SIG-M5 (cell line): ENCODE results near the gene KCNK15.

Experiments
- DNase-seq: peaks from one replicate; lab custom pipeline; 2025; lab: John Stamatoyannopoulos, UW

Gene KCNK15

DNA sequence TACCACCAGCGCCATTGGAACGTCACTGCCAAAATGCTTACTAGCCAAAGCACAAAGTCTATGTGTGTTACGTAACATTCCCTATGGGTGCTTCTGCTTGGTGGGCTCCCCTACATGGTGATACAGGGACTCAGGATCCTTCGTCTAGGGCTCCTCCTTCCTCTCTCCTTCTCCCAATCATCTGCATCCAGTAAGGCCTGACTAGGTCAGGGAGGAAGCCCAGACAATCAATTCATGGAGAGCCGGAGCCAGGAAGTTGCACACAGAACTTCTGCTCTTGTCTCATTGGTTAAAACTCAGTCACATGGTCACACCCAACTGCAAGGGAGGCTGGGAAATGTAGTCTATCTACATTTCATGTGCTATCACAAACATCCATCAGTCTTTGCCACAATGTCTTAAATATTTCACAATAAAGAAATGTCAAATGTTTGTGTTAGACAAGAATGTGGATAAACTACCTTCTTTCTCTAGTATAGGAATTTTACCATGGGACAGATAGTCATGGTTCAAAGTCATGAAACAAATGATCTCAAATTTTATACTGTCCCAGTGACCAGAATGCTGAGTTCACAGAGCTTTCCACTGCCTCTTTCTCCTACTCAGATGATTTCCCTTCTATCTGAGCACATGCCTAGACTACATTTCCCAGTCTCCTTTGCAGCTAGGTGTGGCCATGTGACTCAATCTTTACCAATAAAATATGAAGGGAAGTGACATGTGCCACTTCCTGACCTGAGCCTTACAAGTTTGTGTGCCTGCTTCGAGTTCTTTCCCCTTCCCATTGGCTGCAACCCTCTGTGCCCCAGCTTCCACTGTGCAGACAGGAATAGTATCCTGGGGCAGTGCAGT, 9.3 kb upstream of the KCNK15 start:
- DNase-seq = peak; percentile 75

DNA sequence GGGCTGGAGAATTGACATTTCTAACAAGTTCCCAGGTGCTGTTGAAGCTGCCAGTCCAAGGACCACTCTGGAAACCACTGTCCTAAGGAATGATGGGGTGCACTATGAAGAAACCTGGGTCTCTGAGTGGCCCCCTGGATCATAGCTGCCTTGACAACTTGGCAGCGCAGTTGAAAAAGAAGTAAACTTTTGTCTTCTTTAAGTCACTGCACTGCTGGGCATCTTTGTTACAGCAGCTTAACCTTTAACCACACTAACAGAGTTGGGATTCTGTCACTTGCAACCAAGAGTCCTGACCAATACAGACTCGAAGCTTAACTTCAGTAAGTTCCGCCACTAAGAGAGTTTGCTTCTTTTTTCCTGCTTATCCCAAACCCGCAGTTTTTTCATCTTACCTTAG, 8.5 kb upstream of the KCNK15 start:
- DNase-seq = no peak

DNA sequence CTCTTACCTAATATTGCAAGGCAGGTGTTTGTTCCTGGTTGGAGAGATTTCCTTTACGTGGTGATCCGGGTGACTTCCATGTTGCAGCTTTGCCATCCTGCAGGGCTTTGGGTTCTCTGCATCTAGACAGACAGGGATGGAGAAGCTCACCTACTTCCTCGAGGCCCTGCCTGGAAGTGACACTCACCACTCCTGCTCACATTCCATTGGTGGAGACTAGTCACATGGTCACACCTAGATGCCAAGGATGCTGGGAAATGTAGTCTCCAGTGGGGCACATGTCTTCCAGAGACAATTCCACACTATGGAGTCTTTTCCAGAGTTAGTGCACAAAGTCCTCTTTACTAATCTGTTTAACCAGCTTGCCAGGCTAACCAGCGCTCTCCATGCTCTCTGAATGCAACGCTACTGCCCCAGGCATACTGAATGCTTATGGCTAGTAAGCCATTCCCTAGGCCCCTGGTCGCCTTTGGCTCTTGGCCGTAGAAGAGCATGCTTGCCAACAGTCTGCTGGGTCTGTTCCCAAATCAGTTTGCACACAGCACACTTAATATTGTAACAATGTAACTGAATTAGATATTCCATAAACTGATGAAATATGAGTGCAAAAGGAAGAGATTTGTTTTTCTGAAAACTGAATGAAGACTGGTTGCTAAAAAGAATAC, 6.7 kb upstream of the KCNK15 start:
- DNase-seq = peak; percentile 16

DNA sequence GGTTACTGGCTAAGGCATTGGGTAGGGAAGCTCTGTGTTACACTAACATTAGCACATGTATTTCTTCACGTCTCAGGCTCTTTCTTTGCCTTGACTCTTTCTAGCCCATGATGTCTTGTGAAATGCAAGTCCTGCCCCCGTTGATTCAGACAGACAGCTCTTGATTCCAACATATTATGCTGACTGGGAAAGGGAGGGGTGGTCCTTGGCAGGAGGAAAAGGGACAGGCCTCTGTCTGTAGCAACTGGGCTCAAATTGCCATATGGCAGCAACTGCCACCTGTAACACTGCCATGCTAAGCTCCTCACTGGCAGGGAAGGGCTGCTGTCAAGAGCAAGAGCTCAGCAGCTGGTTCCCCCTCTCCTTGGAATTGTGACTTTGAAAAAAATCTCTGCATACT, 5.7 kb upstream of the KCNK15 start:
- DNase-seq = no peak

DNA sequence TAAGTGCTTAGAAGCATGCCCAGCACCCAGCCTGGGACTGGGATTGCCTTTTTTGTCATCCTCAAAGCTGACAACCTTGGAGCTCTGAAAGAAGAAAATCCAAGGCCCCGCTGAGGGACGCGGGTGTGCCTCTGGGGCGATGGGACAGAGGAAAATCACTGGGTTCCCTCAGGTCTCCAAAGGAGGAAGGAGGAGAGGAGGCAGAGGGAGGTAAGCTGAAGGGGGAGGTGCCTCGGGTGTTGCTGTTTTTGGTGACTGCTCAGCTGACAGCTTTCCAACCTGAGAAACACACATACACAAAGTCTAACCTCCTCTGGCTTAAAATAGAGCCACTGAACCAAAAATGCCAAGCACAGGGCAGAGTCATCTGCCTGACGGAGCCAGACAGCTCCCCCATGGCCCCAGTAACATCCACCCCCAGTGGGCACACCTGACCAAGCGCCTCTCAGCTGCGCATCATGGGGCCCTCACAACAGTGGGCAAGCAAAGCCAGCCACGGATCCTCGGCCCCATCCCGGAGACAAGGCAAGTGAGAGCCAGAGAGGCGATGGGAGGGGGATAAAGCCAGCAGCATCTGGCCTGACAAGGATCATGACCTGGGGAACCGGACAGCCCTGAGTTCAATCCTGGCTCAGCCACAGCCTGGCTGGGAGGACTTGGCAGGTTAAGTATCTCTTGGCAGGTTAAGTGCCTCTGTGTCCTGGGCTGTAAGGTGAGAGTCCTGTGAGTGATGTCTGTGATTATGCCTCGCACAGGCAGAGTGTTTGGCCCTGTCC, 3.2 kb upstream of the KCNK15 start:
- no peak for DNase-seq

DNA sequence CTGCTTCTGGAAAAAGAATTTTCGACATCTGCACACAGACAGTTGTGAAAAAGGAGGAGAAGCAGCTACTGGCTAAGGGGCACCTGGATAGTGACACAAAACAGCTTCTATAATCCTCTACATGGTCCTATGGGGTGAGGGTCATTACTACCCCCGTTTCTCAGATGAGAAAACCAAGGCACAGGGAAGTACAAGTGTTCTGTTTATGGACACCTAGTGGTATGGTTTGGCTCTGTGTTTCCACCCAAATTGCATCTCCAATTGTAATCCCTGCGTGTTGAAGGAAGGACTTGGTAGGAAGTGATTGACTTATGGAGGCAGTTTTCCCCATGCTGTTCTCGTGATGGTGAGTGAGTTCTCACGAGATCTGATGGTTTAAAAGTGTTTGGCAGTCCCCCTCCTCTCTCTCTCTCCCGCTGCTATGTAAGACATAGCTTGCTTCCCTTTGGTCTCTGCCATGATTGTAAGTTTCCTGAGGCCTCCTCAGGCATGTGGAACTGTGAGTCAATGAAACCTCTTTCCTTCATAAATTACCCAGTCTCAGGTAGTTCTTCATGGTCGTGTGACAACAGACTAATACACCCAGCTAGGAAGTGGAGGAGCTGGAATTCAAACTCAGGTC, 2.5 kb upstream of the KCNK15 start:
- no peak for DNase-seq

DNA sequence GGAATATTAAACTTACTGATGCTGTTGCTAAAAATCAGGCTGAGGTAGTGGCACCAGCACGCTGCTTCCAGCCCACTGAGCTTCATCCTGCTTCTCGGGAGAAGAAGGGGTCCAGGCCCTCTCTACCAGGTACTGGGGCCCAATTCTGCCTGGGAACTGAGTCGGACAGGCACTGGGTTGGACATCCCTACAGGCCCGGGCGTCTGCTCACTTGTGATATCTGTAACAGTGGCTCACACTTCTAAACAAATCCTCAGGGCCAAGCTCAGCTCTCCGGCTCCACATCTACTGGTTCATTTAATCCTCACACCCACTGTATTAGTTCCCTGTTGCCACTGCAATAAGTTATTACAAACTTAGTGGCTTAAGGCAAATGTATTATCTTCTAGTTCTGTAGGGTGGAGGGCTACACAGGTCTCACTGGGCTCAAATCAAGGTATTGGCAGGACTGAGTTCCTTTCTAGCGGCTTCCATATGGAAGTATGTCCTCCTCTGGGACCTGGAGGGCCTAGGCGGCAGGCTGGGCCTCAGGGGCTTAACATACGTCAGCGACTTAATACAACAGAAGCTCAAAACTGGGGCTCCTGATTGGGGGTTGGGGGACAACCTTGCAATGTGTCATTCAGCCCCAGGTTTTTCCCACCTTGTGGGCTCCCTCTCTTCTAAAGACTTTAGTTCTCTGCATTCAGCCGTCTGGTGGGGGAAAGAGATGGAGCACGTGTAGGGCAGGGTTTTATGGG, 1.6 kb upstream of the KCNK15 start:
- no peak for DNase-seq

DNA sequence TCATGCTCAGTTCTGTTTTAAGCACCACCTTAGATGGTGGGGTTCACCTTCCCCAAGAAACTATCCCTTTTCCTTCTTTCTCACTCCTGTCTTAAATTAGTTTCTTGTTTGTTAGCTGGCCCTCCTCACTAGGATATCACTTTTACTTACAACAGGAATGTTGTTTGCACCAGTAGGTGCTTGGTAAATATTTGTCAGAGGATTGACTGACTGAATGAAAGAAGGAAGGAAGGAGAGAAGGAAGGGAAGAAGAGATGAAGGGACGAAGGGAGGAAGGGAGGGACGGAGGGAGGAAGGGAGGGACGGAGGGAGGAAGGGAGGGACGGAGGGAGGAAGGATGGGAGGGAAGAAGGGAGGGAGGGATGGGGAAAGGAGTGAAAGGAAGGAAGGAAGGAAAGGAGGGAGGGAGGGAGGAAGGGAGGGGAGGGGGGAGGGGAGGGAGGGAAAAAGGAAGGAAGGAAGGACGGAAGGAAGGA, 505 bp upstream of the KCNK15 start:
- no peak for DNase-seq

DNA sequence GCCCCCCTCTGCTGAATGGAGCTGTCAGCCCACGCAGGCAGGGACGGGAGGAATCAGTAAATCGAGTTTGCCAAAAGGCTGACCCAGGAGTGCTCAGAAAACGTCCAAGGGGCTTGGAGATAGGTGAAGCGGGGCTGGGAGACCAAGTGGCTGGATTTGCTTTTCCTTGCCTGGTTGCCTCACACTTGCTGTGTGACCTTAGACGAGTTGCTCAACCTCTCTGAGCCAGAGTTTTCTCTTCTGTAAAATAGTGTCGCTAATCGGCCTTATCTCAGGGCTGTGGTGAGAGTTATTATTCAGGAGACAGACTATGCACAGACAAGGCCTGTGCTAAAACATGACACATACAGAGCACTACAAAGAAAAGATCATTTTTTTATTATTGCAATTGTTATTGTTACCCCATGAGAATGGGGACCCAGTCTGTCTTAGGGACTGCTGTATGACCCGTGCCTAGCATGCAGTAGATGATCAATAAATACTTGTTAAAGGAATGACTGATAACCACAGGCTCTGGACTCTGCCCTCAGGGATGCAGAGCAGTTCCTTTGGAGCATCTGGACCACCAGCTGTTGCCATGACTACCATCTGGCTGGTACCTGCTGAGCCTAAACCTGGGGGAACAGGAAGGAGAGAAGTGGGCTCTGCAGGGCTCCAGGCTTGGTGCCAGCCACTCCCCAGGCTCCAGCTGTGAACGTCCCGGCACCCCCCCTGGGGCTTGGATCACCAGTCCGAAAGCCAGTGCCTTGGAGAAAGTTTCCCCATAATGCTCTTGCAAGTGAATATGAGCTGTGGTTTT, 901 bp downstream of the KCNK15 start:
- no peak for DNase-seq

DNA sequence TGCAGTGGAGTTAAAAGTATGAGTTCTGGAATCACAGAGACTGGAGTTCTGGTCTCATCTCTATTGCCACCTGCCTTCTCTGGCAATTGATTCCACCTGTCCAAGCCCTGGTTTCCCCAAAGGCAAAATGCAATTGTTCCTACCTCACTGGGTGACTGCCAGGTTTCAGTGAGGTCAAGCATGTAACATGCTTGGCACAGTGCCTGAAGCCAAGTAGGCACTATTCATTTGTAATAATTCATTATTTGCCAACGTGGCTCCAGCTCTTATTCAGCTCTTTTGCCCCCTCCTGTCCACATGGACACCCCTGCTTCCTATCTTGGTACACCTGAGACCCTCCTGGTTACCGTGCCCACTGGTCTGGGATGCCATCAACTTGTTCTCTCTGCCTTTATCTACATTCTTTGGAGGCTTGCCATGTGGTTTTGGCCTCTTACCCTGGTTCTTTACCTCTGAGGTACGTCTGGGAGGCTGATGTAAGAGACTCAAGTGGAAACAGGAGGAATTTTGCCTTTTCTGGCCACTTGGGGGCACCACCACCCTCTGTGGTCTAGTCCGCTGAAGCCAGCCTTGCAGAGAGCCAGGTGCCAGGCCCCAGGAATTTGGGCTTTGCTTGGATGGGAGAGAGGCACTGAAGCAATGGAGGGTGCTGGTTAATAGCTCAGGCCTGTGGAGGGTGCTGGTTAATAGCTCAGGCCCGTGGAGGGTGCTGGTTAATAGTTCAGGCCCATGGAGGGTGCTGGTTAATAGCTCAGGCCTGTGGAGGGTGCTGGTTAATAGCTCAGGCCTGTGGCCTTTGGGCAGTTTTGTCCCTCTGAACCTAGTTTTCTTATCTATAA, 1.7 kb downstream of the KCNK15 start:
- no peak for DNase-seq

DNA sequence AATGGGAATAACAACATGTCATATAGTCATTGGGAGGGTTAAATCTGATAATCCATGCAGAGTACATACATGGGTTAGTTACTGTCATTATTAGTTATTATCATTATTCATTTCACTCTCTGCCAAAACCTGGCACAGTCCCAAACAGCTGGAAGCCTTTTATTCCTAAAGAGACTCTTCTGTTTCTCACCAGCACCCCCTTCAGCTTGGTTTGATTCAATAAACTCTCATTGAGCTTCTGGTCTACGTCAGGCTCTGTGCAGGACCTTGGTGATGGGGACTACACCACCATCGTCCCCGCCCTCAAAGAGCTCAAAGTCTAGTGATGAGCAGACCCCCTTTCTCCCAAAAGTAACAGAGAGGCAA, 2.3 kb downstream of the KCNK15 start:
- DNase-seq = no peak

DNA sequence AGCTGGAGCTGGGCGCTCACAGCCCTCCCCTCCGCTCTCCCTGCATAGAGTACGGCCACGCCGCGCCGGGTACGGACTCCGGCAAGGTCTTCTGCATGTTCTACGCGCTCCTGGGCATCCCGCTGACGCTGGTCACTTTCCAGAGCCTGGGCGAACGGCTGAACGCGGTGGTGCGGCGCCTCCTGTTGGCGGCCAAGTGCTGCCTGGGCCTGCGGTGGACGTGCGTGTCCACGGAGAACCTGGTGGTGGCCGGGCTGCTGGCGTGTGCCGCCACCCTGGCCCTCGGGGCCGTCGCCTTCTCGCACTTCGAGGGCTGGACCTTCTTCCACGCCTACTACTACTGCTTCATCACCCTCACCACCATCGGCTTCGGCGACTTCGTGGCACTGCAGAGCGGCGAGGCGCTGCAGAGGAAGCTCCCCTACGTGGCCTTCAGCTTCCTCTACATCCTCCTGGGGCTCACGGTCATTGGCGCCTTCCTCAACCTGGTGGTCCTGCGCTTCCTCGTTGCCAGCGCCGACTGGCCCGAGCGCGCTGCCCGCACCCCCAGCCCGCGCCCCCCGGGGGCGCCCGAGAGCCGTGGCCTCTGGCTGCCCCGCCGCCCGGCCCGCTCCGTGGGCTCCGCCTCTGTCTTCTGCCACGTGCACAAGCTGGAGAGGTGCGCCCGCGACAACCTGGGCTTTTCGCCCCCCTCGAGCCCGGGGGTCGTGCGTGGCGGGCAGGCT, 4.6 kb downstream of the KCNK15 start:
- DNase-seq = no peak

DNA sequence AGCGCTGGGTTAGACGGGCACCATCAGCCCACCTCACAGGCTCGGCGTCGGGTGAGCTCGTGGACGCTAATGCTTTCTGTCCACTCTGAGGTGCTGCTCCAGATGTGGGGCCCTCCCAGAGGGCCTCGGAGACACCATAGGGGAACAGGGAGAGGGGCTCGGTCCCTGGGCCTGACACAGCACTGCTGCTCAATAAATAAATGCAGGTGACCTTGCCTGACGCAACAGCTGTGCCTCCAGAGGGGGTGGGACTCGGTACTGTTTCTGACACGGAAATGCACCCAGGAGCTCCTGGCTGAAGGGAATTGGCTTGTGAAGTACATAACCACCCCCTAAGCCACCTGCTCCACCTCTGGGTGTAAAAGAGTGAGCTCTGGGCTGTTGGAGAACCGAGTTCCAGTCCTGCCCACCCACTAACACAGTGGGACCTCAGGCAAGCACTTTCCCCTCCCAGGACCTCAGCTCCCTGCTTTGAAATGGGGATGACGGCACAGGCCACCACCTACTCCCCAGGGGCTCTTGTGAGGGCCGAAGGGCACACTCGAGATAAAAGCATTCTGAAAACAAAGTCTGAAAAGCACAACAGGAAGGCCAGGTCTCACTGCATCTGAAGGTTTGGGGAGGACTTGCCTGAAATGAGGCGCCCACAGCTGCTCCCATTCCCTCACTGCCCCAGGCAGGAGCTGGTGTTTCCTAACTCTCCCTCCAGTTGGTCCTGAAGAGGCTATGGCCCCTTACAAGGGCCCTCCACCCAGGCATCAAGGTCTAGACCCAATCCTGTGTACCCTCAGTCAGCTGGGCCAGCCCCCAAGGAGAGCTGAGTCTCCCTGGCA, 6.7 kb downstream of the KCNK15 start:
- no peak for DNase-seq

DNA sequence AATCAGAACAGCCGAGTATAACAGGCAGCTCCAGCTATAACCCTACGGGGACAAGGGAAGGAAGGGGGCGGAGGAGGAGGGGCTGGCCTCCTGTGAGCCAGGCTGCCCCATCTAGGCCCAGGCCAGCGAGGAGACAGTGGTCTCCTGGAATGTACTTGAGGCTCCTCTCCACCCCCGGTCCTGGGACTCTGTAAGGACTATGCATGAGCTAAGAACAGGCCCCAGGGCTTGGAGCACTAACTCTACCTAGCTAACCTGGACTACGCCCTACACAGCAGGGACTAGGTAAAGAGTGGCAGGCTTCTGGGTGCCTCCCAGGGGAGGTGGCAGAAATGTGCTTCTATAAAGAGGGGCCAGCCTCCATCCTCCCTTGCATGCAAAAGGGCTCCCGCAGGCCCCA, 8.9 kb downstream of the KCNK15 start:
- no peak for DNase-seq

DNA sequence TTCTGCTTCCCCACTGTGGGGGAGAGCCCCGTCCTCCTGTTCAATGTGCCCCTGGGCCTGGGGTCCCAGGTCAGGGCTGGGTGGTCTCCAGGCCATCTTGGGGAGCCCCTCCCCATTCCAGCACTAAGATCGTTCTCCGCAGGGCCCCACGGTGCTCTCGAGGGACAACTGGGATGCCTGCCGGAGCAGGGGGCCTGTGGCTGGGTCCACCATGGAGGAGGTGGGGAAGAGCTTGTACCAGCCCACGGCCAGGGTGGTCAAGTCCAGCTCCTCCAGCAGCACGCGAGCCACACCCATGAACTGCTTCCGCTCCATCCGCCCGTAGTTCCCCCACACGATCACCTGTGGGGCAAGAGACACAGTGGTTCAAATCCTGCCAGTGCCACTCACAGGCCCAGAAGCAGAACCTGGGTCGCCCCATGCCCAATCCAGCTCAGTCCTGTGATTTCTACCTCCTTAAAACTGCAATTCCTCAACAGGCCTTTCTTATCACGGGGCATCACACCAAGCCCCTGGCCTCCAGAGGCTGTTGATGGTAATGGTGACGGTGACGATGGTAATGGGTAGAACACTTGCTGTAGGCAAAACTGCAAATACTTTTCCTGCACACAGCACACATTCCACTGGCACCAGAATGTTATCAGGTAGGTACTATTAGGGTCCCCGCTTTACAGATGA, 10.5 kb downstream of the KCNK15 start:
- DNase-seq = no peak

DNA sequence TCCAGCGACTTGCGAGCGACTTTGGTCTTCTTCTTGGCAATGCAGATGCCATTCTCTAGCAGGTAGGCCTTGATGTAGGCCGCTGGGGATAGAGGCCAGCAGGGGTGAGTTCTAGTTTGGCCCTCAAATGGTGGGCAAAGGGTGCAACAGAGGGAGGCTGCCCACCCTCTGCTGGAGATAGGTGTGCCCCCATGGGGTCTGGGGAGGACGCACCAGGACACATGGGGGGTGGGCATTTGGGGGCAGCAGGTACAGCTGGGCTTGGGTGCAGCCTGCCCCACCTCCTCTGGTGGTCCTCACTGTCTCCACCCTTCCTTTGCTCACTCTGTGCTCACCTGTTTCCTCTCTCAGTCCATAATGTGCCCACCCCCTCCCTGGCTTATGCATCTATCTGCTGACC, 11.3 kb downstream of the KCNK15 start:
- no peak for DNase-seq

DNA sequence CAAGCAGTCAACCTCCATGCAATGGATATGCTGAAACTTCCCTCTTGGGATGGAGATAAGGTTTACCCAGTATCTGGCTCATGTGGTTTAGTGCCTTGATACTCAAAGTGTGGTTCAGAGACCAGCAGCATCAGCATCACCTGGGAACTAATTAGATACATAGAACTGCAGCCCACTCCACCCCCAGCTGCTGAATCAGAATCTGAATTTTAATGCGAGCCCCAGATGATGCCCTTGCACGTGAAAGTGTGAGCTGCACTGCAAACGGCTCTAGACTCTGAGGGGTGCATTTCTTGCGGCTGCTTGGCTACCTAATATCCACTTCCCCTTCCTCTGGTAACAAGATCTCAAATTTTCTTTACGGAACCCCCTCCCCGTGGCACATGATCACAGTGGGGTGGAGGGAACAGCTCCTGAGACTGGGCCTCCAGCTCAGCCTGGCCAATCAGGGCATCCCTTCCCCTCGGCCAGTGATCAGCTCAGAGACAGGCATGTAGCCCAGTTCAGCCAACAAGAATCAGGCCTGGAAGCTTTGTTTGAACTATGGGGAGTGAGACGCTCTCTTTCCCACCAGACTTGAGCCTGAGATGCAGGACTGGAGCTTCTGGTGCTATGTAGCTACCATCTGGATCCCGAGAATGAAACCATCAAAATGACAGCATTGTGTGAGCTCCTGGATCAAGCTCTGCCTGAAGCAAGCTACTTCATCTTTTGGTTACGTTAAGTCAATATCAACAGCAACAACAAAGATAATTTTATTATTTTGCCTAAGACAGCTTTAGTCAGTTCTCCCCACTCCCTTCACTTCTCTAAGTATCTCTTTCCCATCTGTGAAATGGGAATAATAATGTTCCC, 12.8 kb downstream of the KCNK15 start:
- no peak for DNase-seq
